HepG2 (cell line): ENCODE measurements around the gene H2AZ1. TPM values are rescaled to one million over a fixed set of nuclear protein-coding genes. Genes with fewer than 3 reads are reported as not detected.

ENCODE experiments used
- KDM4B ChIP-seq: sonication (generic); formaldehyde crosslinking; IDR thresholded peaks from 2 replicates; pipeline ENCODE4 v1.4.0; 2020; ENCODE audit warnings: missing genetic modification reagents
- NCOA1 ChIP-seq: sonication (generic); formaldehyde crosslinking; IDR thresholded peaks from 2 replicates; pipeline ENCODE4 v1.9.0; 2021; ENCODE audit warnings: missing genetic modification reagents
- NFRKB ChIP-seq: fragments of 450-650 bp; IDR thresholded peaks from 2 replicates; pipeline ENCODE4 v1.6.1; 2017
- NRL ChIP-seq: sonication (generic); formaldehyde crosslinking; IDR thresholded peaks from 2 replicates; pipeline ENCODE4 v1.5.0; 2020; ENCODE audit warnings: missing genetic modification reagents, mild to moderate bottlenecking, moderate library complexity, borderline replicate concordance
- PCBP2 ChIP-seq: fragments of 200-400 bp; formaldehyde crosslinking; optimal IDR thresholded peaks from 2 replicates; pipeline ENCODE3; 2018; ENCODE audit warnings: low read length, low read depth; ENCODE audit not compliant: poor library complexity, severe bottlenecking
- PHF5A ChIP-seq: IDR thresholded peaks from one replicate; pipeline ENCODE4 v1.6.1; 2018; ENCODE audit warnings: low read depth, missing genetic modification reagents; ENCODE audit not compliant: unreplicated experiment
- RORA ChIP-seq: sonication (generic); formaldehyde crosslinking; IDR thresholded peaks from 2 replicates; pipeline ENCODE4 v1.5.0; 2020; ENCODE audit warnings: mild to moderate bottlenecking, missing genetic modification reagents, moderate library complexity
- SIX1 ChIP-seq: sonication (generic); formaldehyde crosslinking; IDR thresholded peaks from 2 replicates; pipeline ENCODE4 v1.4.0; 2020; ENCODE audit warnings: missing genetic modification reagents, borderline replicate concordance
- SRY ChIP-seq: sonication (generic); formaldehyde crosslinking; IDR thresholded peaks from 2 replicates; pipeline ENCODE4 v1.8.0; 2022; ENCODE audit warnings: mild to moderate bottlenecking, missing genetic modification reagents
- SSRP1 ChIP-seq: IDR thresholded peaks from 2 replicates; pipeline ENCODE4 v1.6.1; 2016; ENCODE audit warnings: control low read depth
- TERF1 ChIP-seq: sonication (generic); formaldehyde crosslinking; IDR thresholded peaks from 2 replicates; pipeline ENCODE4 v1.8.0; 2022; ENCODE audit warnings: mild to moderate bottlenecking, missing genetic modification reagents, moderate library complexity
- U2AF2 ChIP-seq: fragments of 200-400 bp; formaldehyde crosslinking; IDR thresholded peaks from 2 replicates; pipeline ENCODE4 v1.6.1; 2017; ENCODE audit warnings: low read depth, mild to moderate bottlenecking, low read length
- YEATS4 ChIP-seq: sonication (generic); formaldehyde crosslinking; IDR thresholded peaks from 2 replicates; pipeline ENCODE4 v1.4.0; 2020; ENCODE audit warnings: missing genetic modification reagents, borderline replicate concordance
- ZEB1 ChIP-seq: IDR thresholded peaks from 2 replicates; pipeline ENCODE4 v1.6.1; 2012; ENCODE audit warnings: mild to moderate bottlenecking, low read depth, inconsistent platforms; ENCODE audit not compliant: insufficient replicate concordance
- ZFAT ChIP-seq: sonication (generic); formaldehyde crosslinking; conservative IDR thresholded peaks from 2 replicates; pipeline ENCODE4 v1.8.1; 2023; ENCODE audit warnings: missing genetic modification reagents, inconsistent platforms
- ZNF256 ChIP-seq: sonication (generic); formaldehyde crosslinking; conservative IDR thresholded peaks from 2 replicates; pipeline ENCODE4 v1.4.0; 2020; ENCODE audit warnings: missing genetic modification reagents
- ZNF335 ChIP-seq: sonication (generic); formaldehyde crosslinking; IDR thresholded peaks from 2 replicates; pipeline ENCODE4 v1.4.0; 2020; ENCODE audit warnings: missing genetic modification reagents
- ZNF431 ChIP-seq: sonication (generic); formaldehyde crosslinking; IDR thresholded peaks from 2 replicates; pipeline ENCODE4 v1.9.0; 2022; ENCODE audit warnings: missing genetic modification reagents, low read depth, mild to moderate bottlenecking, borderline replicate concordance
- ZNF639 ChIP-seq: conservative IDR thresholded peaks from 2 replicates; pipeline ENCODE4 v1.6.1; 2018; ENCODE audit warnings: missing genetic modification reagents
- ZNF772 ChIP-seq: sonication (generic); formaldehyde crosslinking; IDR thresholded peaks from 2 replicates; pipeline ENCODE4 v1.5.0; 2020; ENCODE audit warnings: mild to moderate bottlenecking, missing genetic modification reagents
- ZNF883 ChIP-seq: sonication (generic); formaldehyde crosslinking; IDR thresholded peaks from 2 replicates; pipeline ENCODE4 v1.5.1; 2020; ENCODE audit warnings: mild to moderate bottlenecking, missing genetic modification reagents; ENCODE audit errors: not compliant biosample characterization
- ZSCAN22 ChIP-seq: sonication (generic); formaldehyde crosslinking; IDR thresholded peaks from 2 replicates; pipeline ENCODE4 v1.4.0; 2020; ENCODE audit warnings: mild to moderate bottlenecking, missing genetic modification reagents
- polyA plus RNA-seq, 8 experiments: library from polyadenylated mRNA; depleted of rRNA in 3 of 8; stranded (reverse) in 7 of 8; unstranded in 1 of 8; fragments of >200 nt; fragmentation: Illumina TruSeq in 4 of 8; extraction: Trizol in 4 of 8; gene quantifications; 2 replicates each; pipeline versions ENCODE4 v1.2.1 to v1.2.3, GENCODE V29; 2011 to 2016; ENCODE audit warnings: low read depth in 4 of 8, missing spikeins in 1 of 8, mixed read lengths in 1 of 8; ENCODE audit not compliant: insufficient read depth in 1 of 8
- total RNA-seq, 5 experiments: library from RNA; depleted of rRNA; stranded (reverse); fragments of >200 nt; fragmentation: Illumina TruSeq; extraction: Trizol; gene quantifications; 2 replicates each; pipeline ENCODE4 v1.2.3, GENCODE V29; 2016; ENCODE audit warnings: low read depth in 1 of 5

H2AZ1 gene
- total and polyA plus RNA-seq, 2 of the 13 experiments (the other 11 are each of a cell fraction or from before 2014, with no cell fraction given): 301 to 574 TPM

- peak; percentile 52; the same call in 1 of the 2 replicates for TF ChIP-seq ZNF431 (CRISPR knock-in tag)
- TF ChIP-seq NFRKB: no peak
- peak; percentile 36; the same call in 1 of the 2 replicates for TF ChIP-seq NRL
- peak; percentile 61; the same call in 1 of the 2 replicates for TF ChIP-seq SRY
- no peak for TF ChIP-seq RORA (CRISPR knock-in tag)
- TF ChIP-seq SIX1 (CRISPR knock-in tag): no peak
- TF ChIP-seq U2AF2: no peak
- TF ChIP-seq TERF1 (CRISPR knock-in tag): no peak
- TF ChIP-seq SSRP1 (CRISPR knock-in tag): no peak
- no peak for TF ChIP-seq ZNF883 (CRISPR knock-in tag)
- peak; percentile 58 for TF ChIP-seq YEATS4 (CRISPR knock-in tag)
- no peak for TF ChIP-seq KDM4B (CRISPR knock-in tag)
- TF ChIP-seq ZNF639: no peak
- no peak for TF ChIP-seq PCBP2
- TF ChIP-seq ZNF772 (CRISPR knock-in tag): 0 out of 2 replicates have a peak, but pooled peaks have one; percentile 36
- TF ChIP-seq ZFAT (CRISPR knock-in tag): no peak
- no peak for TF ChIP-seq NCOA1 (CRISPR knock-in tag)
- TF ChIP-seq PHF5A (CRISPR knock-in tag): no peak
- TF ChIP-seq ZSCAN22 (CRISPR knock-in tag): no peak
- TF ChIP-seq ZEB1: no peak
- TF ChIP-seq ZNF256: 0 out of 2 replicates have a peak, but pooled peaks have one; percentile 23
- TF ChIP-seq ZNF335: 0 out of 2 replicates have a peak, but pooled peaks have one; percentile 26
Measured at GRCh38 chr4:99949999-99950912, at the start of gene H2AZ1 (continued).
